K562 (cell line): Measurements from ENCODE around the gene MMEL1. TPM values are rescaled to one million over a fixed set of nuclear protein-coding genes. Genes with fewer than 3 reads are reported as not detected.
A peak's percentile ranks its signal among the peaks of the same experiment; 100 is the strongest.

Source experiments
- ATF2 ChIP-seq: sonication (generic); formaldehyde crosslinking; IDR thresholded peaks from 2 replicates; pipeline ENCODE4 v1.8.1; 2022; ENCODE audit warnings: missing genetic modification reagents
- BCL6 ChIP-seq: fragments of 250-450 bp; sonication (Bioruptor Pico); IDR thresholded peaks from 2 replicates; pipeline ENCODE4 v1.4.0; 2020
- BMI1 ChIP-seq: fragments of 150-350 bp; IDR thresholded peaks from 2 replicates; pipeline ENCODE4 v1.6.1; 2014; ENCODE audit warnings: low read length
- CHD1 ChIP-seq: fragments of 200-600 bp; sonication (generic); IDR thresholded peaks from one replicate; pipeline ENCODE4 v1.6.1; 2012; ENCODE audit warnings: mild to moderate bottlenecking, moderate library complexity, low read length, inconsistent platforms
- CSDE1 ChIP-seq, 2 experiments: fragments of 450-650 bp; IDR thresholded peaks; 2 replicates each; pipeline ENCODE4 v1.6.1; 2016; ENCODE audit warnings: mild to moderate bottlenecking in 1 of 2
- DACH1 ChIP-seq: fragments of 450-650 bp; IDR thresholded peaks from 2 replicates; pipeline ENCODE4 v1.6.1; 2018; ENCODE audit not compliant: partially characterized antibody
- ELK3 ChIP-seq: fragments of 450-650 bp; formaldehyde crosslinking; IDR thresholded peaks from 2 replicates; pipeline ENCODE4 v1.4.0; 2020; ENCODE audit warnings: mild to moderate bottlenecking
- FOXP4 ChIP-seq: sonication (generic); formaldehyde crosslinking; IDR thresholded peaks from 2 replicates; pipeline ENCODE4 v1.8.0; 2022; ENCODE audit warnings: mild to moderate bottlenecking, missing genetic modification reagents, borderline replicate concordance
- GABPA ChIP-seq: fragments of 200-800 bp; sonication (Bioruptor generic); conservative IDR thresholded peaks from 2 replicates; pipeline ENCODE4 v1.6.1; 2016; ENCODE audit warnings: low read depth, missing genetic modification characterization, missing compliant biosample characterization
- GATA2 ChIP-seq: sonication (generic); formaldehyde crosslinking; IDR thresholded peaks from 2 replicates; pipeline ENCODE4 v1.4.0; 2020; ENCODE audit warnings: mild to moderate bottlenecking, missing genetic modification reagents
- HDAC6 ChIP-seq: IDR thresholded peaks from 2 replicates; pipeline ENCODE4 v1.6.1; 2012; ENCODE audit warnings: low read depth, mild to moderate bottlenecking, control low read depth, inconsistent platforms, low read length, moderate library complexity
- HSF4 ChIP-seq: fragments of 250-450 bp; sonication (Bioruptor Pico); IDR thresholded peaks from 2 replicates; pipeline ENCODE4 v2.1.2; 2022; ENCODE audit warnings: mild to moderate bottlenecking, moderate library complexity, borderline replicate concordance
- IFI16 ChIP-seq: fragments of 250-450 bp; sonication (Bioruptor Pico); IDR thresholded peaks from 2 replicates; pipeline ENCODE4 v2.1.2; 2022; ENCODE audit warnings: mild to moderate bottlenecking, inconsistent platforms
- KDM4B ChIP-seq, 2 experiments: fragments of 450-650 bp in 1 of 2; sonication (generic) in 1 of 2; IDR thresholded peaks; 2 replicates each; pipeline ENCODE4 v1.6.1; 2016 to 2017; ENCODE audit warnings: borderline replicate concordance in 2 of 2, antibody characterized with exemption in 1 of 2, low read depth in 1 of 2, mild to moderate bottlenecking in 1 of 2
- KLF13 ChIP-seq: fragments of 450-650 bp; IDR thresholded peaks from 2 replicates; pipeline ENCODE4 v1.6.1; 2016; ENCODE audit warnings: missing genetic modification characterization, low read depth, mild to moderate bottlenecking, missing compliant biosample characterization, moderate library complexity, borderline replicate concordance
- MEIS2 ChIP-seq: fragments of 450-650 bp; IDR thresholded peaks from 2 replicates; pipeline ENCODE4 v1.6.1; 2014; ENCODE audit warnings: mild to moderate bottlenecking; ENCODE audit not compliant: partially characterized antibody
- RBM22 ChIP-seq: fragments of 200-400 bp; formaldehyde crosslinking; IDR thresholded peaks from 2 replicates; pipeline ENCODE4 v1.6.1; 2018; ENCODE audit warnings: low read length, low read depth; ENCODE audit not compliant: poor library complexity, severe bottlenecking
- RFX5 ChIP-seq: IDR thresholded peaks from 2 replicates; pipeline ENCODE4 v1.6.1; 2011; ENCODE audit warnings: low read depth, mild to moderate bottlenecking, improper control_type of control experiment, low read length
- TAF1 ChIP-seq: IDR thresholded peaks from 2 replicates; pipeline ENCODE4 v1.6.1; 2011; ENCODE audit warnings: mild to moderate bottlenecking, low read length, moderate library complexity; ENCODE audit not compliant: insufficient read depth, control insufficient read depth, severe bottlenecking; ENCODE audit errors: extremely low read depth
- TCF7L2 ChIP-seq: fragments of 150-350 bp; IDR thresholded peaks from 2 replicates; pipeline ENCODE4 v1.6.1; 2016; ENCODE audit warnings: low read depth, mild to moderate bottlenecking, low read length, moderate library complexity
- ZBTB34 ChIP-seq: fragments of 250-450 bp; sonication (Bioruptor Pico); IDR thresholded peaks from 2 replicates; pipeline ENCODE4 v1.8.0; 2021; ENCODE audit warnings: mild to moderate bottlenecking, moderate library complexity
- ZNF165 ChIP-seq: fragments of 250-450 bp; sonication (Bioruptor Pico); IDR thresholded peaks from 2 replicates; pipeline ENCODE4 v1.4.0; 2020; ENCODE audit warnings: borderline replicate concordance
- ZNF57 ChIP-seq: fragments of 450-650 bp; formaldehyde crosslinking; IDR thresholded peaks from 2 replicates; pipeline ENCODE4 v1.4.0; 2020; ENCODE audit warnings: mild to moderate bottlenecking, moderate library complexity
- ZNF79 ChIP-seq: fragments of 250-450 bp; sonication (Bioruptor Pico); IDR thresholded peaks from 2 replicates; pipeline ENCODE4 v1.4.0; 2020; ENCODE audit warnings: low read depth, mild to moderate bottlenecking, moderate library complexity
- polyA plus RNA-seq, 8 experiments: library from polyadenylated mRNA; depleted of rRNA in 4 of 8; stranded (reverse) in 5 of 8; unstranded in 3 of 8; fragments of >200 nt; fragmentation: Nextera tagmentation in 2 of 8; fragmentation: Illumina TruSeq in 1 of 8; extraction: Ambion mirVana in 2 of 8; extraction: Trizol in 1 of 8; gene quantifications; 2 replicates each; pipeline versions ENCODE4 v1.2.1 to v1.2.3, GENCODE V29; 2011 to 2014; ENCODE audit warnings: inconsistent platforms in 1 of 8, missing spikeins in 1 of 8
- total RNA-seq, 7 experiments: library from RNA; depleted of rRNA in 6 of 7; stranded (reverse); fragments of >200 nt in 6 of 7; fragmentation: Illumina TruSeq in 2 of 7; extraction: Trizol in 2 of 7; gene quantifications; 2 replicates each; pipeline versions ENCODE4 v1.2.1 to v1.2.3, GENCODE V29; 2011 to 2021; ENCODE audit warnings: low replicate concordance in 1 of 7

MMEL1 gene
- total and polyA plus RNA-seq, 9 of the 15 experiments (the other 6 are each of a cell fraction or from before 2014, with no cell fraction given) = not detected

- TF ChIP-seq BMI1 = no peak
- TF ChIP-seq RFX5 = no peak
- no peak for TF ChIP-seq GABPA (tag)
- TF ChIP-seq ZNF165 (CRISPR knock-in tag) = no peak
- no peak for TF ChIP-seq HDAC6
- TF ChIP-seq ZBTB34 (CRISPR knock-in tag) = no peak
- no peak for TF ChIP-seq CHD1
- TF ChIP-seq ATF2 (CRISPR knock-in tag) = no peak
- peak; percentile 92 for TF ChIP-seq MEIS2
- TF ChIP-seq TAF1 = no peak
- TF ChIP-seq RBM22 = no peak
- TF ChIP-seq KDM4B (IDR thresholded peaks at IDR 0.05; ENCODE audit: borderline replicate concordance in 2 of 2, low read depth in 1 of 2) = peak in 1 of 2 experiments; percentile 34; a peak in 1 of 4 replicates
- TF ChIP-seq BCL6 (CRISPR knock-in tag) = no peak
- no peak for TF ChIP-seq ELK3
- TF ChIP-seq TCF7L2 = no peak
- TF ChIP-seq CSDE1 (IDR thresholded peaks at IDR 0.05) = no peak
- TF ChIP-seq KLF13 (tag) = no peak
- no peak for TF ChIP-seq ZNF79 (CRISPR knock-in tag)
- no peak for TF ChIP-seq HSF4
- TF ChIP-seq IFI16 (CRISPR knock-in tag) = no peak
- no peak for TF ChIP-seq ZNF57 (CRISPR knock-in tag)
- no peak for TF ChIP-seq FOXP4 (CRISPR knock-in tag)
- TF ChIP-seq GATA2 (CRISPR knock-in tag) = no peak
- no peak for TF ChIP-seq DACH1
Measured at GRCh38 chr1:2541619-2542245, 91.1 kb downstream of the MMEL1 start (continued).
